ENCODE data around the gene CRB3. TPM values are rescaled to one million over a fixed set of nuclear protein-coding genes. Genes with fewer than 3 reads are reported as not detected.

CRB3 gene
- total and polyA plus RNA-seq, 9 of the 15 experiments (the other 6 are each of a cell fraction or from before 2014, with no cell fraction given), result 0.49 TPM; not detected in 8

- H3K9ac ChIP-seq (ENCODE audit: insufficient read depth in 1 of 2, low read depth in 2 of 2, low read length in 2 of 2), result no peak overlapping the region
- H3K27me3 ChIP-seq (ENCODE audit: control insufficient read depth in 2 of 2, insufficient read depth in 2 of 2, low read length in 2 of 2), result peaks cover 8 to 21% of the 10 kb centered on the region in 2 experiments
- H3K4me3 ChIP-seq, result no peak overlapping the region
- CTCF ChIA-PET (ENCODE audit: low intra/inter-chr PET ratio), result interaction anchor here (0.7 kb wide), 1 partner anchor 249 kb away, joined by 3 read pairs; no protein-coding TSS in a partner anchor
- H2AFZ ChIP-seq (ENCODE audit: low read depth, low read length), result no peak overlapping the region
- DNase-seq (ENCODE audit: extremely low read depth in 1 of 4, low spot score in 3 of 4), result peak in 1 of 4 experiments; percentile 4
- BruUV-seq (replicated peaks), result no TSS peak
- no peak for FAIRE-seq
- H3K9me3 ChIP-seq (replicated peaks; ENCODE audit: control insufficient read depth, insufficient read depth, low read depth, low read length), result no peaks in the 10 kb centered on the region
- H3K27ac ChIP-seq (ENCODE audit: extremely low read depth, low read depth, low read length), result no peak overlapping the region
- H4K20me1 ChIP-seq (replicated peaks; ENCODE audit: control insufficient read depth, insufficient read depth, low read length), result no peaks in the 10 kb centered on the region
- intact Hi-C loops (cut with micrococcal nuclease), result no loop called here
- no peak overlapping the region for H3K4me2 ChIP-seq (ENCODE audit: insufficient read depth, low read length)
- TF ChIP-seq BHLHE40 (IDR thresholded peaks at IDR 0.05; ENCODE audit: low read length), result no peak
- no peak for TF ChIP-seq ARID4B (CRISPR knock-in tag; IDR thresholded peaks at IDR 0.05)
- TF ChIP-seq ZNF699 (CRISPR knock-in tag; IDR thresholded peaks at IDR 0.05; ENCODE audit: insufficient replicate concordance), result no peak
- TF ChIP-seq CTCFL (IDR thresholded peaks at IDR 0.05; ENCODE audit: borderline replicate concordance, insufficient read depth, low read depth, low read length, poor library complexity, severe bottlenecking), result no peak
- no peak for TF ChIP-seq RBM14 (IDR thresholded peaks at IDR 0.05; ENCODE audit: borderline replicate concordance, insufficient read depth, low read depth, low read length)
- no peak for TF ChIP-seq NCOR1 (IDR thresholded peaks at IDR 0.05)
- TF ChIP-seq ZNF511 (CRISPR knock-in tag; IDR thresholded peaks at IDR 0.05), result no peak
- in situ Hi-C loops (cut with MboI), result no loop called here
- WGBS (ENCODE audit: insufficient coverage, low coverage, missing lambda C conversion rate), result 19% methylated on average over 8 of the region's 8 CpGs
- no peaks in the 10 kb centered on the region for H3K36me3 ChIP-seq (ENCODE audit: control insufficient read depth, insufficient read depth, low read length)
- POLR2A ChIA-PET, result interaction anchor here (0.9 kb wide), 2 partner anchors 9 to 31 kb away, joined by 3 to 4 read pairs; no protein-coding TSS in a partner anchor
- ATAC-seq, result no peak
- peaks cover under 1 to 28% of the 10 kb centered on the region in 2 experiments; a peak in 3 of 5 replicates for H3K4me1 ChIP-seq (replicated peaks in 1 of 2; ENCODE audit: control insufficient read depth in 2 of 2, insufficient read depth in 2 of 2, low read length in 2 of 2)
- no peaks in the 10 kb centered on the region for H3K79me2 ChIP-seq (ENCODE audit: control insufficient read depth, insufficient read depth, low read length)
- no peaks in the 10 kb centered on the region for H3K9me1 ChIP-seq (ENCODE audit: control insufficient read depth, insufficient read depth, low read length)
Measured at GRCh38 chr19:6467384-6467783, 3.3 kb downstream of the CRB3 start.

Data from K562 (cell line).